HUDEP-2 (cell line): ENCODE measurements around the gene CDHR3.

Source experiments
- DNase-seq, 76 experiments: peaks; one replicate each; lab custom pipeline; 2025; ENCODE audit not compliant: unreplicated experiment in 76 of 76; lab: John Stamatoyannopoulos, UW

CDHR3 gene

GRCh38 chr7:106047818-106048705, 85.0 kb downstream of the CDHR3 start:
- DNase-seq = no peak

- DNase-seq = no peak
Measured at GRCh38 chr7:106048706-106049020, 85.6 kb downstream of the CDHR3 start.

GRCh38 chr7:106049139-106049752, 86.2 kb downstream of the CDHR3 start:
- DNase-seq = no peak

- DNase-seq = no peak
Measured at GRCh38 chr7:106050002-106050745, 87.1 kb downstream of the CDHR3 start.

GRCh38 chr7:106050746-106051117, 87.7 kb downstream of the CDHR3 start:
- DNase-seq = no peak

GRCh38 chr7:106052681-106053080, 89.6 kb downstream of the CDHR3 start:
- DNase-seq = no peak

GRCh38 chr7:106053109-106053508, 90.0 kb downstream of the CDHR3 start:
- no peak for DNase-seq

- no peak for DNase-seq
Measured at GRCh38 chr7:106054156-106054910, 91.3 kb downstream of the CDHR3 start.

GRCh38 chr7:106054971-106055532, 92.0 kb downstream of the CDHR3 start:
- no peak for DNase-seq

GRCh38 chr7:106056513-106057203, 93.6 kb downstream of the CDHR3 start:
- peak in 43 of 76 experiments; percentile 1 to 63 (median 21) for DNase-seq

- DNase-seq = no peak
Measured at GRCh38 chr7:106057204-106057961, 94.3 kb downstream of the CDHR3 start.

- peak in 17 of 76 experiments; percentile 2 to 50 (median 13) for DNase-seq
Measured at GRCh38 chr7:106057962-106058927, 95.2 kb downstream of the CDHR3 start.

- DNase-seq = no peak
Measured at GRCh38 chr7:106058928-106059324, 95.9 kb downstream of the CDHR3 start.

GRCh38 chr7:106059556-106059955, 96.5 kb downstream of the CDHR3 start:
- no peak for DNase-seq

GRCh38 chr7:106060394-106060920, 97.4 kb downstream of the CDHR3 start:
- DNase-seq = no peak

GRCh38 chr7:106061301-106061979, 98.4 kb downstream of the CDHR3 start:
- DNase-seq = no peak

GRCh38 chr7:106062006-106062405, 98.9 kb downstream of the CDHR3 start:
- no peak for DNase-seq
